ENCODE results near the gene ACAN. TPM values are rescaled to one million over a fixed set of nuclear protein-coding genes. Genes with fewer than 3 reads are reported as not detected.

Gene ACAN
- total and polyA plus RNA-seq, 9 donors: 2.9 to 52.6 (median 18.2) TPM

- no peaks in the 10 kb centered on the region for H3K4me1 ChIP-seq (ENCODE audit: control insufficient read depth, insufficient read depth, low read length)
- no peak overlapping the region for H3K4me3 ChIP-seq (ENCODE audit: low read length)
- H3K27me3 ChIP-seq (ENCODE audit: control insufficient read depth, insufficient read depth, low read length): no peaks in the 10 kb centered on the region
- H3K27ac ChIP-seq (ENCODE audit: low read length): no peak overlapping the region
- no peaks in the 10 kb centered on the region for H3K9me3 ChIP-seq (replicated peaks; ENCODE audit: control insufficient read depth, low read depth, low read length)
- 75% methylated on average over 2 of the region's 3 CpGs for WGBS (ENCODE audit: insufficient coverage)
- no peaks in the 10 kb centered on the region for H3K36me3 ChIP-seq (ENCODE audit: control insufficient read depth, insufficient read depth, low read length)
- DNase-seq: no peak
These were observed 78.5 kb downstream of the ACAN start for GRCh38 chr15:88881775-88882174.

DNA sequence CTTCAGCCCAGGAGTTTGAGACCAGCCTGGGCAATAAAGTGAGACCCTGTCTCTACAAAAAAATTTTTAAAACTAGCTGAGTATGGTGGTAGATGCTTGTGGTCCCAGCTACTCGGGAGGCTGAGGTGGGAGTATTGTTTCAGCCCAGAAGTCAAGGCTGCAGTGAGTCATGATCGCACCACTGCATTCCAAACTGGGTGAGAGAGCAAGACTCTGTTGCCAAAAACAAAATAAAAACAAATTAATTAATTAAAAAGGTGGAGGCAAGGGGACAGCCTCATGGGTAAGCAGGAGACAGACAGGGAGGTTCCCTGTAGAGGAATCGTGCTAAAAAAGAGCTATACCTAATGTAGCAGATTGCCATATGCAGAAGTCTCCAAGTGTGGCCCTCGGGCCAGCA, 79.5 kb downstream of the ACAN start:
- DNase-seq: no peak
- Histone ChIP-seq H3K4me1 (ENCODE audit: control insufficient read depth, insufficient read depth, low read length) (no peaks in the 10 kb centered on the region), H3K9me3 (replicated peaks; ENCODE audit: control insufficient read depth, low read depth, low read length) (no peaks in the 10 kb centered on the region), H3K27ac (ENCODE audit: low read length) (no peak overlapping the region), H3K27me3 (ENCODE audit: control insufficient read depth, insufficient read depth, low read length) (no peaks in the 10 kb centered on the region), H3K36me3 (ENCODE audit: control insufficient read depth, insufficient read depth, low read length) (no peaks in the 10 kb centered on the region), H3K4me3 (ENCODE audit: low read length) (no peak overlapping the region)
- 75% methylated on average over 2 of the region's 4 CpGs for WGBS (ENCODE audit: insufficient coverage)

GRCh38 chr15:88887068-88887580, 83.9 kb downstream of the ACAN start:
- Histone ChIP-seq H3K36me3 (ENCODE audit: control insufficient read depth, insufficient read depth, low read length) (no peaks in the 10 kb centered on the region), H3K27me3 (ENCODE audit: control insufficient read depth, insufficient read depth, low read length) (no peaks in the 10 kb centered on the region), H3K4me3 (ENCODE audit: low read length) (no peak overlapping the region), H3K27ac (ENCODE audit: low read length) (no peak overlapping the region), H3K9me3 (replicated peaks; ENCODE audit: control insufficient read depth, low read depth, low read length) (no peaks in the 10 kb centered on the region), H3K4me1 (ENCODE audit: control insufficient read depth, insufficient read depth, low read length) (peaks cover 3% of the 10 kb centered on the region)
- DNase-seq: no peak
- WGBS (ENCODE audit: insufficient coverage): 84% methylated on average over 18 of the region's 18 CpGs

- Histone ChIP-seq H3K4me3 (ENCODE audit: low read length) (no peak overlapping the region), H3K27me3 (ENCODE audit: control insufficient read depth, insufficient read depth, low read length) (peaks cover under 1% of the 10 kb centered on the region), H3K4me1 (ENCODE audit: control insufficient read depth, insufficient read depth, low read length) (peaks cover 3% of the 10 kb centered on the region), H3K27ac (ENCODE audit: low read length) (no peak overlapping the region), H3K36me3 (ENCODE audit: control insufficient read depth, insufficient read depth, low read length) (no peaks in the 10 kb centered on the region), H3K9me3 (replicated peaks; ENCODE audit: control insufficient read depth, low read depth, low read length) (no peaks in the 10 kb centered on the region)
- no peak for DNase-seq
- 89% methylated on average over 2 of the region's 5 CpGs for WGBS (ENCODE audit: insufficient coverage)
These were observed 85.5 kb downstream of the ACAN start for GRCh38 chr15:88888719-88889118.

DNA sequence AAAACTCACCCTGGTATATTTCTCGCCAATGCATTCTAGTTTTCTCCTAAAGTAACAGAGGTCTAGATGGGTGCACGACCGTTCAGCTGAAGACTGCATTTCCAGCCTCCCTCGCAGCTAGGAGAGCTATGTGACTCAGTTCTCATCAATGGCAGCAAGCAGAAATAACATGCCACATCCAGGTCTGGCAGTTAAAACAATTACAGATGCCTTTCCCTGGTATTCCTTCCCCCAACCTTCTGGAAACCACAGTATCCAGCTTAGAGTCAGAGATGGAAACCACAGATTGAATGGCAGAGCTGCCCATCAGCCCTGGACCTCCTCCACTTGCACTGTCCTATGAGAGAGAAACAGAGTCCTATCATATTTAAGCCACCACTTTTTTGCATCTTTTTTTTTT, 87.3 kb downstream of the ACAN start:
- peaks cover 19% of the 10 kb centered on the region for H3K27me3 ChIP-seq (ENCODE audit: control insufficient read depth, insufficient read depth, low read length)
- 81% methylated on average over 4 of the region's 4 CpGs for WGBS (ENCODE audit: insufficient coverage)
- peaks cover 20% of the 10 kb centered on the region for H3K4me1 ChIP-seq (ENCODE audit: control insufficient read depth, insufficient read depth, low read length)
- no peak overlapping the region for H3K27ac ChIP-seq (ENCODE audit: low read length)
- no peak overlapping the region for H3K4me3 ChIP-seq (ENCODE audit: low read length)
- H3K36me3 ChIP-seq (ENCODE audit: control insufficient read depth, insufficient read depth, low read length): no peaks in the 10 kb centered on the region
- no peak for DNase-seq
- H3K9me3 ChIP-seq (replicated peaks; ENCODE audit: control insufficient read depth, low read depth, low read length): no peaks in the 10 kb centered on the region

GRCh38 chr15:88891540-88892254, 88.5 kb downstream of the ACAN start:
- no peaks in the 10 kb centered on the region for H3K36me3 ChIP-seq (ENCODE audit: control insufficient read depth, insufficient read depth, low read length)
- H3K4me1 ChIP-seq (ENCODE audit: control insufficient read depth, insufficient read depth, low read length): peaks cover 29% of the 10 kb centered on the region
- peaks cover 25% of the 10 kb centered on the region for H3K27me3 ChIP-seq (ENCODE audit: control insufficient read depth, insufficient read depth, low read length)
- no peak overlapping the region for H3K4me3 ChIP-seq (ENCODE audit: low read length)
- WGBS (ENCODE audit: insufficient coverage): 50% methylated on average over 4 of the region's 7 CpGs
- no peak for DNase-seq
- H3K9me3 ChIP-seq (replicated peaks; ENCODE audit: control insufficient read depth, low read depth, low read length): no peaks in the 10 kb centered on the region
- H3K27ac ChIP-seq (ENCODE audit: low read length): no peak overlapping the region

DNA sequence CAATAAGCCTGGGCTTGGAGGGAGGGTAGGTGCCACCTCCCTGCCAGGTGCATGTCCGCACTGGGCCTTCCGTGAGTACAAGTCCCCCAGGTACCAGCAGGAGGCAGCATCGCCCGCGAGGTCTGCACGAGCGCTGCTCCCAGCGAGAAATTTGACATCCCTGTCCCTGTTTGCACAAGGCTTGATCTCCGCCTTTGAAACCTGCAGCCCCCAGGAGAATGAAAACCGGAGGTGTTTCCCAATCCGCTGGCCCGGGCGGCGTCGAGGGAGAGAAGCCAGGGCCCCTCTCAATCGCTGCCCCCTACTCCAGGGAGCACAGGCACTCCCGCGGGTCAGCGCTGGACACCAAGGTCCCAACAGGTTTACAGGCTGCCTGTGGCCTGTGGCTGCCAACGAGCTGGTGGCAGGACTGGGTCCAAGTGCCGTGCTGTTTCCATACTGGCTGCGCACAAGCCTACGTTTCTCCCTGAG, 91.1 kb downstream of the ACAN start:
- peak; percentile 54 for DNase-seq
- peaks cover 6% of the 10 kb centered on the region for H3K36me3 ChIP-seq (ENCODE audit: control insufficient read depth, insufficient read depth, low read length)
- no peak overlapping the region for H3K27ac ChIP-seq (ENCODE audit: low read length)
- H3K4me3 ChIP-seq (ENCODE audit: low read length): peak overlapping the region; percentile 46
- H3K4me1 ChIP-seq (ENCODE audit: control insufficient read depth, insufficient read depth, low read length): peaks cover 48% of the 10 kb centered on the region
- WGBS (ENCODE audit: insufficient coverage): 3% methylated on average over 16 of the region's 23 CpGs
- no peaks in the 10 kb centered on the region for H3K9me3 ChIP-seq (replicated peaks; ENCODE audit: control insufficient read depth, low read depth, low read length)
- H3K27me3 ChIP-seq (ENCODE audit: control insufficient read depth, insufficient read depth, low read length): peaks cover 29% of the 10 kb centered on the region

DNA sequence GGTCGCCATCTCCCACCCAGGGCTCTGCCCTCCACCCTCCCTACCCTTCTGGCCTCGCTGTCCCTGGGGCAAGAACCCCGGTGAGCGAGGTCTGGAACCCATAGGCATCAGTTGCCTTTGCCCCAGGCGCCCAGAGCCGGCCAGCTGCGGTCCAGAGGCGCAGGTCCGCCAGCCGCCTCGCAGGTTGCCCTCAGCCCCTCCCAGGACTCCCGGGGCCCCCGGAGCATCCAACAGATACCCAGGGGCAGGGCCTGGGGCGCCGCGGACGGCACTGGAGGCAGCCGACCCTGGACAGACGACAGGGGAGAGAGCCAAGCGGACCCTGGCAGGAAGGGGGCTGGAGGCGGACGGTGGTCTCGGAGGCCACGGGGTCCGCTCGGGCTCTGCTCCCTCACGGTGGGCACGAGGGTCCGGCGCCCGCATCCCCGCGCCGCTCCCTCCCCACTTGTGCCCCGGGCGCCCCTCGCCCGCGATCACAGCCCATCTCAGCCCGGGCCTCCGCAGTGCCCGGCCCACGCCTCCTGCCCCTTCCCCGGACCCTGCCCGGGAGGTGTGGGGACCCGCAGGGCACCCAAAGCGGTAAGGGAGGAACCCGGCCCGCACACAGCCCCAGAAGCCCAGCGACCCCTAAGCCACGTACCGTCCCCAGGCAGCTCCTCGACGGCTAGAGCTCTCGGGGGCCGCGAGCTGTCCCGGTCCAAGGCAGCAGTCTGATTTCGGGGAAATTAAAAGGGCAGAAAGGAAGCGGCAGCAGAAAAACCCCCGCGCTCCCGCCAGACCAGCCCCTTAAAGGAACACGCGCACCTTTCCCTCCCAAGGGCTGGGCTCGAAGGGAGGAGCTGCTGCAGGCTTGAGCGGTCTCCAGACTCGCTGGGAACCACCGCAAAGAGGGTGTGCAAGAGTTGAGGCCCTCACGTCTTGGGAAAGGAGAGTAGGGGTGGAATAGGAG, 91.9 kb downstream of the ACAN start, which contains the start of gene HAPLN3:
Gene HAPLN3 (minus strand): TSS at position 726 of the 949 bp plus-strand sequence. CDS start 8,246 bp downstream, outside the sequence.
- peak; percentile 55 for DNase-seq
- peaks cover 48% of the 10 kb centered on the region for H3K4me1 ChIP-seq (ENCODE audit: control insufficient read depth, insufficient read depth, low read length)

GRCh38 chr15:88896333-88897033, 93.2 kb downstream of the ACAN start:
- H3K36me3 ChIP-seq (ENCODE audit: control insufficient read depth, insufficient read depth, low read length): peaks cover 17% of the 10 kb centered on the region
- WGBS (ENCODE audit: insufficient coverage): 47% methylated on average over 5 of the region's 8 CpGs
- peaks cover 29% of the 10 kb centered on the region for H3K27me3 ChIP-seq (ENCODE audit: control insufficient read depth, insufficient read depth, low read length)
- H3K4me1 ChIP-seq (ENCODE audit: control insufficient read depth, insufficient read depth, low read length): peaks cover 48% of the 10 kb centered on the region
- H3K9me3 ChIP-seq (replicated peaks; ENCODE audit: control insufficient read depth, low read depth, low read length): no peaks in the 10 kb centered on the region
- H3K4me3 ChIP-seq (ENCODE audit: low read length): no peak overlapping the region
- no peak for DNase-seq
- H3K27ac ChIP-seq (ENCODE audit: low read length): peak overlapping the region; percentile 96

More for the DNA sequence above, 91.9 kb downstream of the ACAN start, which contains the start of gene HAPLN3:
- Histone ChIP-seq H3K36me3 (ENCODE audit: control insufficient read depth, insufficient read depth, low read length) (peaks cover 10% of the 10 kb centered on the region), H3K27ac (ENCODE audit: low read length) (no peak within 1 kb of the TSS), H3K4me3 (ENCODE audit: low read length) (peak within 1 kb of the TSS; percentile 46), H3K9me3 (replicated peaks; ENCODE audit: control insufficient read depth, low read depth, low read length) (no peaks in the 10 kb centered on the region), H3K27me3 (ENCODE audit: control insufficient read depth, insufficient read depth, low read length) (peaks cover 29% of the 10 kb centered on the region)
- WGBS (ENCODE audit: insufficient coverage): 1% methylated on average over 65 of the region's 70 CpGs
